Progenitor cell of endocrine pancreas (in vitro differentiated cells): Measurements from ENCODE around the gene RPS18. TPM values are rescaled to one million over a fixed set of nuclear protein-coding genes. Genes with fewer than 3 reads are reported as not detected.

Source experiments
- DNase-seq: peaks from one replicate; pipeline ENCODE4 v3.0.0; 2021; ENCODE audit warnings: low spot score; ENCODE audit not compliant: unreplicated experiment
- H3K27ac Mint-ChIP-seq: 2 replicates; pipeline ENCODE4 v1.8.0; 2021; ENCODE audit warnings: mild to moderate bottlenecking, moderate library complexity, mixed read lengths
- H3K27me3 Mint-ChIP-seq: 2 replicates; pipeline ENCODE4 v1.8.0; 2021; ENCODE audit warnings: mixed read lengths
- H3K36me3 Mint-ChIP-seq: 2 replicates; pipeline ENCODE4 v1.8.0; 2022; ENCODE audit warnings: mixed read lengths; ENCODE audit not compliant: insufficient read depth
- H3K4me1 Mint-ChIP-seq: 2 replicates; pipeline ENCODE4 v1.8.0; 2021; ENCODE audit warnings: low read depth, mixed read lengths
- H3K4me3 Mint-ChIP-seq: 2 replicates; pipeline ENCODE4 v1.8.0; 2021; ENCODE audit warnings: low read depth, mild to moderate bottlenecking, moderate library complexity, mixed read lengths
- H3K9me3 Mint-ChIP-seq: 2 replicates; pipeline ENCODE4 v1.8.0; 2021; ENCODE audit warnings: low read depth, mixed read lengths
- CTCF ChIP-seq: fragments of 200-600 bp; sonication (generic); IDR thresholded peaks from one replicate; pipeline ENCODE4 v1.5.0; 2021; ENCODE audit warnings: antibody characterized with exemption, mild to moderate bottlenecking; ENCODE audit not compliant: unreplicated experiment
- total RNA-seq: library from RNA; stranded (reverse); gene quantifications from 2 replicates; pipeline ENCODE4 v1.2.1, GENCODE V29; 2021

The RPS18 gene
- total RNA-seq, 1 donor from 2014 or later = 1,974 TPM

GRCh38 chr6:33237741-33238140 is 34.1 kb upstream of the RPS18 start:
- no peak for TF ChIP-seq CTCF
- no peak for DNase-seq
- Mint-ChIP-seq H3K36me3 (no peaks in the 10 kb centered on the region), H3K4me3 (no peak overlapping the region), H3K27me3 (peaks cover 46% of the 10 kb centered on the region), H3K27ac (no peak overlapping the region), H3K4me1 (peaks cover 5% of the 10 kb centered on the region), H3K9me3 (no peaks in the 10 kb centered on the region)

- Mint-ChIP-seq H3K4me1 (no peaks in the 10 kb centered on the region), H3K27ac (no peak overlapping the region), H3K4me3 (no peak overlapping the region), H3K36me3 (no peaks in the 10 kb centered on the region), H3K9me3 (no peaks in the 10 kb centered on the region), H3K27me3 (peaks cover 50% of the 10 kb centered on the region)
- no peak for TF ChIP-seq CTCF
- DNase-seq = no peak
These were observed 29.9 kb upstream of the RPS18 start for GRCh38 chr6:33241968-33242367.

GRCh38 chr6:33243476-33243875 is 28.4 kb upstream of the RPS18 start:
- no peak for TF ChIP-seq CTCF
- Mint-ChIP-seq H3K27ac (no peak overlapping the region), H3K36me3 (no peaks in the 10 kb centered on the region), H3K4me3 (no peak overlapping the region), H3K9me3 (no peaks in the 10 kb centered on the region), H3K4me1 (peaks cover 4% of the 10 kb centered on the region), H3K27me3 (peaks cover 49% of the 10 kb centered on the region)
- DNase-seq = no peak

- peaks cover 14% of the 10 kb centered on the region for H3K36me3 Mint-ChIP-seq
- peak overlapping the region; percentile 73 for H3K4me3 Mint-ChIP-seq
- TF ChIP-seq CTCF = peak; percentile 93
- peak overlapping the region; percentile 49 for H3K27ac Mint-ChIP-seq
- peaks cover 18% of the 10 kb centered on the region for H3K4me1 Mint-ChIP-seq
- peak; percentile 87 for DNase-seq
- peaks cover 22% of the 10 kb centered on the region for H3K27me3 Mint-ChIP-seq
- H3K9me3 Mint-ChIP-seq = no peaks in the 10 kb centered on the region
These were observed 23.8 kb upstream of the RPS18 start for GRCh38 chr6:33247977-33248642.

- Mint-ChIP-seq H3K27ac (peak overlapping the region; percentile 49), H3K27me3 (peaks cover 18% of the 10 kb centered on the region), H3K36me3 (peaks cover 14% of the 10 kb centered on the region), H3K9me3 (no peaks in the 10 kb centered on the region), H3K4me1 (peaks cover 18% of the 10 kb centered on the region), H3K4me3 (peak overlapping the region; percentile 73)
- DNase-seq = no peak
- peak; percentile 1 for TF ChIP-seq CTCF
These were observed 23.3 kb upstream of the RPS18 start for GRCh38 chr6:33248643-33248931.
